ENCODE data around the gene MYO6.

DNA sequence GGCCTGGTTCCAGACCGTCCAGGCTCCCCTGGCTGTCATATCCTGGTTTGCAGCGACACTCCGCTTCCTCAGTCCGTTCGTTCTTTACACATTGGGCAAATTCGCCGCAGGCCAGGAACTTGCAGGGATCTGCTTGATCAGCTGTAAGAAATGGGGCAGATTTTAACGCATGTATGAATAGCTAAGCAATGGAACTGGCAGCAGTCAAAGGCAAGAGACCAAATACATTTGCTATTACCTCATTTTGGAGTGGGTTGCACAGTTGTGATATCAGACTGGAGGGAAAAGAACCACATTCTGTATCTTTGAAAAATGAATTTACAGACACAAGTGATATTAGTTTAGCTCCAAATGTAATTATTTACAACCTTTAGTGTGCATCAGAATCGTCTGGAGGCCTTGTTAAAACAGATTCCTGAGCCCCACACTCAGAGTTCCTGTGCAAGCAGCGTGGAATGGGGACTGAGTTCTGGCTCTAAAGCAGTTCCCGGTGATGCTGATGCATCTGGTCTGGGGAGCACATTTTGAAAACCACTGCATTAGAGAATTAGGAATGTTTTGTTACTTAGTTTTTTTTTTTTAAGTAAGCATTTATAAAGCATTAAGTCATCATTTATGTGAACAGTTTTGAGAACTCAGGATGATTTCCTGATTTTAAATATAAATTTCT lies 182.1 kb downstream of the MYO6 start:
- no peak for TF ChIP-seq CTCF (conservative IDR thresholded peaks at IDR 0.05 in 1 of 2, IDR thresholded peaks at IDR 0.05 in 1 of 2; ENCODE audit: extremely low read depth in 1 of 2, insufficient read depth in 1 of 2, low read depth in 1 of 2, low read length in 2 of 2)
- no peak for TF ChIP-seq EZH2 (IDR thresholded peaks at IDR 0.05; ENCODE audit: borderline replicate concordance, low read length)

All from mammary epithelial cell (primary cell).